Measurements from ENCODE around the gene ZBTB34. TPM values are rescaled to one million over a fixed set of nuclear protein-coding genes. Genes with fewer than 3 reads are reported as not detected.

Gene ZBTB34, protein sequence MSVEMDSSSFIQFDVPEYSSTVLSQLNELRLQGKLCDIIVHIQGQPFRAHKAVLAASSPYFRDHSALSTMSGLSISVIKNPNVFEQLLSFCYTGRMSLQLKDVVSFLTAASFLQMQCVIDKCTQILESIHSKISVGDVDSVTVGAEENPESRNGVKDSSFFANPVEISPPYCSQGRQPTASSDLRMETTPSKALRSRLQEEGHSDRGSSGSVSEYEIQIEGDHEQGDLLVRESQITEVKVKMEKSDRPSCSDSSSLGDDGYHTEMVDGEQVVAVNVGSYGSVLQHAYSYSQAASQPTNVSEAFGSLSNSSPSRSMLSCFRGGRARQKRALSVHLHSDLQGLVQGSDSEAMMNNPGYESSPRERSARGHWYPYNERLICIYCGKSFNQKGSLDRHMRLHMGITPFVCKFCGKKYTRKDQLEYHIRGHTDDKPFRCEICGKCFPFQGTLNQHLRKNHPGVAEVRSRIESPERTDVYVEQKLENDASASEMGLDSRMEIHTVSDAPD
- 6.6 and 8.4 TPM in 2 replicates for total RNA-seq

DNA sequence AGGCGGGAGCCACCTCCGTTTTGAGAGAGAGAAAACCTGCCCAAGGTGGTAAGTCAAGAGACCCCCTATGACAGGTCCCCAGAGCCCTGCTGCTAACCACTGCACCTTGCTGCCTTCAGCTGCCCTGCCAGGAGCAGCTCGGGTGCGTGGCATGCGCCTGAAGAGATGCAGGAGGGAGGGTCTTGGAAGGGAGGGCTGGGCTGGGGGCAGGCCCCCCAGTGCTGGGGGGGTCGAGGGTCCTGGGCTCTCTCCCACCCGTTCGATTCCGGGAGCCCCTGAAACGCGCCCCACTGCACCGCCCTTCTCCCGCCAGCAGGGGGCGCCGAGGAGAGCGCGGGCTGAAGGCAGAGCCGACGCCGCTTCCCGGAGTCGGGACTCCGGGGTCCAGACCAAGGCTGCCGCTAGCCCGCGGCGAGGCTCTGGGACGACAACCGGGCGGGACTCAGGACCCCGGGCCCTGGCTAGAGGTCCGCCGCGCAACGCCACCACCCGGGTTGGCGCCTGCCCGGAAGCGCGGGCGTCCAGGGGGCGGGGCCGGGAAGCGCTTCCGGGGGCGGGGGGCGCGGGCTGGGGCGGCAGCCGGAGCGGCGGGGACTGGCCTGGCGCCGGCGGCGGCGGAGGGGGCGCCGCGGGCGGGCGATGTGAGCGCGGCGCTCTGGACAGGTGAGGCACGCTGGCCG lies at the start of gene ZBTB34:
Gene ZBTB34 (plus strand): TSS at position 563 of the 680 bp plus-strand sequence. CDS start 18,761 bp downstream, outside the sequence.

DNA sequence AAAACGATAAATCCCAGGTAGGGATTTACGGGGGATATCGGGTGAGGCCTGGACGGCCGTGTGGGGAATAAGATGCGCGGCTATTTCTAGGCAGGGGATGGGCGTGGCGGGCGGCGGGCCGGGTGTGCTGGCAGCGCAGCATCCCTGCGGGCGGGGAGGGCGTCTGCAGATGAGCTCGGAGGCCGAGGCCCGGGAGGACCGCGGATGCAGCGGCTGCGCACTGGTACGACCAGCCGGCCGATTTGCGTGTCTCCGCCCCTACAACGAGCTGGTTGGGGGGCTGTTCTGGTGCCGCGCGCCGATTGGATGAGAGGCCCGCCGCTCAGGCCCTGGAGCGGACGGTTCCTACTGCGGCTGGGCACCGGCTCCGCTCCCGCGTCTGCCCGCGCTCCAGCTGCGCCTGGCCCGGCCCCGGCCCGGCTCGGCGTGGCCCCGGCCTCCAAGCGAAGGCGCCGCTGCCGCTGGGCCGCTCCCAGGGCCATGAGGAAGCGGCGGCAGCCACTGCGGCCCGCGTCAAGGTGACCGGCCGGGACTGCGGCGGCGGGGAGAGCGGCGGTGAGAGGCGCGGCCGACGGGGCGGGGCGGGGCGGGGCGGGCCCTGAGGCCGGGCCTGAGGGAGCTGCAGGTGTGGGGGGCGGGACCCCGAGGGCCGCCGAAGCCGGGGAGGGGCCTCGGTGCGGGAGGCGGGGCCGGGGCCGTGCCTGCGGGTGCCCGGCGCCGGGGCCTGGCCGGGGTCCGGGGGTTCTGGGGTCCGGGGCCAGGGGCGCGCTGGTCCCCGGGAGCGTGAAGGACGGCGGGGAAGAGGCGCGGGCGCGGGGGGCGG lies 54.2 kb downstream of the ZBTB34 start, which contains the start of gene RALGPS1:
Gene RALGPS1 (plus strand): TSS at position 325 of the 823 bp plus-strand sequence. CDS start 47,508 bp downstream, outside the sequence.

Other genes starting within 250 kb of the ZBTB34 start
- not detected in 2 replicates for gene LMX1B, start 246.7 kb upstream of the ZBTB34 start, total RNA-seq
- gene ZBTB43, start 55.6 kb upstream of the ZBTB34 start, total RNA-seq: 13.0 and 14.3 TPM in 2 replicates
- gene RALGPS1, start 54.1 kb downstream of the ZBTB34 start, total RNA-seq: 1.2 and 5.3 TPM in 2 replicates